ENCODE results near the gene NODAL. TPM values are rescaled to one million over a fixed set of nuclear protein-coding genes. Genes with fewer than 3 reads are reported as not detected.
A peak's percentile ranks its signal among the peaks of the same experiment; 100 is the strongest.

Gene NODAL
- total and polyA plus RNA-seq, 2 experiments from 2014 or later = 11.2 to 28.4 TPM

- no peak overlapping the region for H2AFZ ChIP-seq
- peaks cover 16% of the 10 kb centered on the region for H3K27me3 Mint-ChIP-seq (ENCODE audit: insufficient read depth, low read depth, poor library complexity)
These were observed 41.7 kb upstream of the NODAL start for GRCh38 chr10:70482982-70483760.

GRCh38 chr10:70481831-70482530 lies 40.5 kb upstream of the NODAL start:
- ATAC-seq = no peak
- Mint-ChIP-seq H3K9me3 (no peaks in the 10 kb centered on the region), H3K27me3 (ENCODE audit: insufficient read depth, low read depth, poor library complexity) (peaks cover 20% of the 10 kb centered on the region), H3K4me3 (no peak overlapping the region; the same call in 2 of the 3 replicates), H3K4me1 (peaks cover 44% of the 10 kb centered on the region), H3K27ac (no peak overlapping the region), H3K36me3 (ENCODE audit: low read depth) (peaks cover 12% of the 10 kb centered on the region; the same call in 2 of the 3 replicates)
- peaks cover 7% of the 10 kb centered on the region; the same call in 1 of the 2 replicates for H4K20me1 ChIP-seq (replicated peaks; ENCODE audit: insufficient read depth)
- H3F3A ChIP-seq (replicated peaks; ENCODE audit: low read depth) = peaks cover 8% of the 10 kb centered on the region; the same call in 1 of the 2 replicates
- peaks cover 36% of the 10 kb centered on the region for H3K79me2 ChIP-seq (replicated peaks; ENCODE audit: insufficient read depth)
- 0 out of 2 replicates have a peak, but pooled peaks cover 2% of the 10 kb centered on the region for H3K27me3 ChIP-seq (ENCODE audit: insufficient read depth)
- no peaks in the 10 kb centered on the region for H3K36me3 ChIP-seq (ENCODE audit: insufficient read depth)
- no peaks in the 10 kb centered on the region for H3K9me2 ChIP-seq (ENCODE audit: insufficient read depth)
- no peak overlapping the region for H3K4me3 ChIP-seq
- TF ChIP-seq NANOG (IDR thresholded peaks at IDR 0.05; ENCODE audit: borderline replicate concordance) (no peak), EZH2 (IDR thresholded peaks at IDR 0.05; ENCODE audit: low read depth, unreplicated experiment) (no peak), CREB1 (CRISPR knock-in tag; IDR thresholded peaks at IDR 0.05; ENCODE audit: low read depth) (no peak), ZNF331 (CRISPR knock-in tag; IDR thresholded peaks at IDR 0.05; ENCODE audit: low read depth) (no peak)
- no peak overlapping the region for H2AFZ ChIP-seq
- peaks cover 27% of the 10 kb centered on the region for H3K4me1 ChIP-seq (ENCODE audit: insufficient read depth)
- no peak for DNase-seq (ENCODE audit: low spot score)
- H3K4me2 ChIP-seq = no peak overlapping the region
- no peak overlapping the region for H3K27ac ChIP-seq (ENCODE audit: low read depth)

More at GRCh38 chr10:70482982-70483760, 41.7 kb upstream of the NODAL start:
- H3K27me3 ChIP-seq (ENCODE audit: insufficient read depth) = no peaks in the 10 kb centered on the region
- Mint-ChIP-seq H3K4me1 (peaks cover 37% of the 10 kb centered on the region), H3K4me3 (no peak overlapping the region; the same call in 2 of the 3 replicates), H3K36me3 (ENCODE audit: low read depth) (peaks cover 22% of the 10 kb centered on the region), H3K27ac (no peak overlapping the region), H3K9me3 (no peaks in the 10 kb centered on the region)
- peaks cover 18% of the 10 kb centered on the region for H3K4me1 ChIP-seq (ENCODE audit: insufficient read depth)
- no peak overlapping the region for H3K4me2 ChIP-seq
- ATAC-seq = no peak
- H3K79me2 ChIP-seq (replicated peaks; ENCODE audit: insufficient read depth) = peaks cover 44% of the 10 kb centered on the region
- TF ChIP-seq REST (IDR thresholded peaks at IDR 0.05; ENCODE audit: unreplicated experiment) (no peak), NANOG (IDR thresholded peaks at IDR 0.05; ENCODE audit: borderline replicate concordance) (no peak), CREB1 (CRISPR knock-in tag; IDR thresholded peaks at IDR 0.05; ENCODE audit: low read depth) (no peak), EZH2phosphoT487 (IDR thresholded peaks at IDR 0.05; ENCODE audit: unreplicated experiment) (no peak), POLR2AphosphoS5 (IDR thresholded peaks at IDR 0.05; ENCODE audit: low read depth) (no peak), ZNF114 (CRISPR knock-in tag; IDR thresholded peaks at IDR 0.05) (no peak)
- peaks cover 9% of the 10 kb centered on the region for H4K20me1 ChIP-seq (replicated peaks; ENCODE audit: insufficient read depth)
- no peaks in the 10 kb centered on the region for H3K36me3 ChIP-seq (ENCODE audit: insufficient read depth)
- no peaks in the 10 kb centered on the region for H3K9me2 ChIP-seq (ENCODE audit: insufficient read depth)
- H3K4me3 ChIP-seq = no peak overlapping the region
- H3F3A ChIP-seq (replicated peaks; ENCODE audit: low read depth) = 0 out of 2 replicates have a peak, but pooled peaks cover 6% of the 10 kb centered on the region
- no peak for DNase-seq (ENCODE audit: low spot score)
- 0 out of 2 replicates have a peak overlapping the region, but pooled peaks have one; percentile 50 for H3K27ac ChIP-seq (ENCODE audit: low read depth)

All from GM23338 (cell line).